Chondrocyte (in vitro differentiated cells): ENCODE results near the gene HSCB. TPM values are rescaled to one million over a fixed set of nuclear protein-coding genes. Genes with fewer than 3 reads are reported as not detected.
A peak's percentile ranks its signal among the peaks of the same experiment; 100 is the strongest.
"Not testable (repeated sequence)": the region's sequence is repeated elsewhere in the genome, so short reads cannot be mapped to it uniquely, and the experiment has no call there.

Source experiments
- DNase-seq: peaks from one replicate; pipeline ENCODE4 v3.0.0; 2021; ENCODE audit warnings: mixed read lengths, low spot score
- H3K27ac Mint-ChIP-seq: one replicate; pipeline ENCODE4 v1.8.0; 2021; ENCODE audit warnings: mild to moderate bottlenecking, moderate library complexity, mixed read lengths; ENCODE audit not compliant: unreplicated experiment
- H3K27me3 Mint-ChIP-seq: 2 replicates; pipeline ENCODE4 v1.8.0; 2021; ENCODE audit warnings: low read depth, mixed read lengths
- H3K36me3 Mint-ChIP-seq: 2 replicates; pipeline ENCODE4 v1.8.0; 2021; ENCODE audit warnings: low read depth, mixed read lengths
- H3K4me1 Mint-ChIP-seq: 2 replicates; pipeline ENCODE4 v1.8.0; 2021; ENCODE audit warnings: low read depth, mild to moderate bottlenecking, mixed read lengths
- H3K4me3 Mint-ChIP-seq: one replicate; pipeline ENCODE4 v1.8.0; 2021; ENCODE audit warnings: mild to moderate bottlenecking, moderate library complexity, mixed read lengths; ENCODE audit not compliant: unreplicated experiment
- H3K9me3 Mint-ChIP-seq: 2 replicates; pipeline ENCODE4 v1.8.0; 2021; ENCODE audit warnings: low read depth, mixed read lengths
- CTCF ChIP-seq: fragments of 200-600 bp; sonication (generic); IDR thresholded peaks from 2 replicates; pipeline ENCODE4 v1.5.0; 2021; ENCODE audit warnings: antibody characterized with exemption, mild to moderate bottlenecking, moderate library complexity
- total RNA-seq: library from RNA; stranded (reverse); gene quantifications from 3 replicates; pipeline ENCODE4 v1.2.1, GENCODE V29; 2021

HSCB gene
- total RNA-seq, 1 donor from 2014 or later: 9.8 TPM

GRCh38 chr22:28802595-28803123, 60.8 kb downstream of the HSCB start:
- no peak for DNase-seq
- peak; percentile 13 for TF ChIP-seq CTCF
- Mint-ChIP-seq H3K4me1 (peaks cover 35% of the 10 kb centered on the region), H3K9me3 (no peaks in the 10 kb centered on the region), H3K27me3 (no peaks in the 10 kb centered on the region), H3K27ac (no peak overlapping the region), H3K4me3 (no peak overlapping the region), H3K36me3 (peaks cover 17% of the 10 kb centered on the region)

DNA sequence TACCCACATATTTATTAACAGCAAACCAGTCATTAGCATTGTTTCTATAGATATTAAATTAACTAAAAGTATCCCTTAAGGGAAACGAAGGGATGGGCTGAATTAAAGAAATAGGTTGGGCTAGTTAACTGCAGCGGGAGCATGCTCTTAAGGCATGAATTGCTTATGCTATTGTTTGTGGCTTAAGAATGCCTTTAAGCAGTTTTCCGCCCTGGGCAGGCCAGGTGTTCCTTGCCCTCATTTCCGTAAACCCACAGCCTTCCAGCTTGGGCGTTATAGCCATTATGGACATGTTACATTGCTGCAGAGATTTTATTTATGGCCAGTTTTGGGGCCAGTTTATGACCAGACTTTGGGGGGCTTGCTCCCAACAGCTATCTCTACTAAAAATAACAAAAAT, 63.6 kb downstream of the HSCB start:
- not testable (repeated sequence) for H3K27me3 Mint-ChIP-seq, H3K27ac Mint-ChIP-seq, H3K9me3 Mint-ChIP-seq, DNase-seq, H3K36me3 Mint-ChIP-seq, H3K4me3 Mint-ChIP-seq
- peaks cover 19% of the 10 kb centered on the region for H3K4me1 Mint-ChIP-seq

Other genes with a start within 250 kb of the HSCB start
- 36.7 to 52.2 TPM (median 38.3 TPM) in 3 replicates for gene TTC28, start 62.2 kb upstream of the HSCB start, total RNA-seq
- 5.5 to 12.2 TPM (median 8.3 TPM) in 3 replicates for gene CHEK2, start 219 bp upstream of the HSCB start, total RNA-seq
- 19.5 to 23.4 TPM (median 21.0 TPM) in 3 replicates for gene CCDC117, start 30.7 kb downstream of the HSCB start, total RNA-seq
- 107 to 199 TPM (median 189 TPM) in 3 replicates for gene XBP1, start 58.5 kb downstream of the HSCB start, total RNA-seq
- gene ZNRF3, start 141.5 kb downstream of the HSCB start, total RNA-seq: 6.7 to 7.7 TPM (median 6.7 TPM) in 3 replicates